ENCODE measurements around the gene AP1B1. TPM values are rescaled to one million over a fixed set of nuclear protein-coding genes. Genes with fewer than 3 reads are reported as not detected.

AP1B1 gene
- total and polyA plus RNA-seq, 4 donors, result 32.7 to 97.9 (median 50.0) TPM

DNA sequence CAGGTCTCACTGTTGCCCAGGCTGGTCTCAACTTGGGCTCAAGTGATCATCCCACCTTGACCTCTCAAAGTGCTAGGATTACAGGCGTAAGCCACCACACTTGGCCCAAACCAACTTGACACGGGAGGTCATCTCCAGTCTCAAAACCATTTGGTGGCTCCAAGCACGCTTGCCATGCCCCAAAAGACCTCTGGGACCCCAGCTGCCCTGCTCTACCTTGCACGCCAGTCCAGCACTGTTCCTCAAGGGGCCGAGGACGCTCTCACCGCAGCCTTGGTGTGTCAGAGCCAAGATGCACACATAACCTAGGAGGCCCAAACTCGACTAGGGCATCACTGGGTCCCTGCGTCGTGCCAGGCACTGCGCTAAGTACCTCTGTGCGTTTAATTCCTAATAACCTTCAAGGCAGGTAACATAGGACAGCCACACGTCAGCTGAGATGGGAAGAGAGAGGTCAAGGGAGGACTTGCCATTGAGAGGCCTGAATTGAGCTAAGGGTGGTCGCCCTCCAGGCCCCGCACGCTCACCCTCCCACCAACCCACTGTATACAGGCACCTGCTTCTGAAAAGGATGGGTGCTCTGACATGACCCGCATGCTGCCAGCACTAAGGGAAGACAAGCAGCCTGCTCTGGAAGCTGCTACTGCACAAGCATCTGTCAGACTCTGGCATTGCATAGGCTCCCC, 86.5 kb downstream of the AP1B1 start:
- Histone ChIP-seq H3K4me3 (no peak overlapping the region), H3K36me3 (ENCODE audit: control insufficient read depth in 4 of 4, insufficient read depth in 4 of 4, low read length in 4 of 4) (peaks cover 27 to 32% (median 31%) of the 10 kb centered on the region in 4 donors), H3K27me3 (ENCODE audit: control insufficient read depth in 3 of 3, insufficient read depth in 3 of 3, low read length in 2 of 3) (no peaks in the 10 kb centered on the region), H3K9ac (ENCODE audit: insufficient read depth in 1 of 2, low read length in 2 of 2) (no peak overlapping the region), H3K4me1 (ENCODE audit: control insufficient read depth in 5 of 5, insufficient read depth in 5 of 5, low read length in 5 of 5) (peaks cover 0 to 7% (median 0%) of the 10 kb centered on the region in 5 donors), H3K9me3 (ENCODE audit: control insufficient read depth in 4 of 4, insufficient read depth in 3 of 4, low read length in 3 of 4) (no peaks in the 10 kb centered on the region), H3K27ac (ENCODE audit: low read depth in 1 of 2, low read length in 1 of 2) (no peak overlapping the region)
- ATAC-seq (ENCODE audit: insufficient read depth, low FRiP score) (no peak), DNase-seq (no peak)
- 91 to 92% methylated on average over 17 of the region's 17 CpGs for WGBS, 2 donors
- TF ChIP-seq, protein P1, sequence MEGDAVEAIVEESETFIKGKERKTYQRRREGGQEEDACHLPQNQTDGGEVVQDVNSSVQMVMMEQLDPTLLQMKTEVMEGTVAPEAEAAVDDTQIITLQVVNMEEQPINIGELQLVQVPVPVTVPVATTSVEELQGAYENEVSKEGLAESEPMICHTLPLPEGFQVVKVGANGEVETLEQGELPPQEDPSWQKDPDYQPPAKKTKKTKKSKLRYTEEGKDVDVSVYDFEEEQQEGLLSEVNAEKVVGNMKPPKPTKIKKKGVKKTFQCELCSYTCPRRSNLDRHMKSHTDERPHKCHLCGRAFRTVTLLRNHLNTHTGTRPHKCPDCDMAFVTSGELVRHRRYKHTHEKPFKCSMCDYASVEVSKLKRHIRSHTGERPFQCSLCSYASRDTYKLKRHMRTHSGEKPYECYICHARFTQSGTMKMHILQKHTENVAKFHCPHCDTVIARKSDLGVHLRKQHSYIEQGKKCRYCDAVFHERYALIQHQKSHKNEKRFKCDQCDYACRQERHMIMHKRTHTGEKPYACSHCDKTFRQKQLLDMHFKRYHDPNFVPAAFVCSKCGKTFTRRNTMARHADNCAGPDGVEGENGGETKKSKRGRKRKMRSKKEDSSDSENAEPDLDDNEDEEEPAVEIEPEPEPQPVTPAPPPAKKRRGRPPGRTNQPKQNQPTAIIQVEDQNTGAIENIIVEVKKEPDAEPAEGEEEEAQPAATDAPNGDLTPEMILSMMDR (IDR thresholded peaks at IDR 0.05; ENCODE audit: control extremely low read depth, extremely low read depth), result no peak

DNA sequence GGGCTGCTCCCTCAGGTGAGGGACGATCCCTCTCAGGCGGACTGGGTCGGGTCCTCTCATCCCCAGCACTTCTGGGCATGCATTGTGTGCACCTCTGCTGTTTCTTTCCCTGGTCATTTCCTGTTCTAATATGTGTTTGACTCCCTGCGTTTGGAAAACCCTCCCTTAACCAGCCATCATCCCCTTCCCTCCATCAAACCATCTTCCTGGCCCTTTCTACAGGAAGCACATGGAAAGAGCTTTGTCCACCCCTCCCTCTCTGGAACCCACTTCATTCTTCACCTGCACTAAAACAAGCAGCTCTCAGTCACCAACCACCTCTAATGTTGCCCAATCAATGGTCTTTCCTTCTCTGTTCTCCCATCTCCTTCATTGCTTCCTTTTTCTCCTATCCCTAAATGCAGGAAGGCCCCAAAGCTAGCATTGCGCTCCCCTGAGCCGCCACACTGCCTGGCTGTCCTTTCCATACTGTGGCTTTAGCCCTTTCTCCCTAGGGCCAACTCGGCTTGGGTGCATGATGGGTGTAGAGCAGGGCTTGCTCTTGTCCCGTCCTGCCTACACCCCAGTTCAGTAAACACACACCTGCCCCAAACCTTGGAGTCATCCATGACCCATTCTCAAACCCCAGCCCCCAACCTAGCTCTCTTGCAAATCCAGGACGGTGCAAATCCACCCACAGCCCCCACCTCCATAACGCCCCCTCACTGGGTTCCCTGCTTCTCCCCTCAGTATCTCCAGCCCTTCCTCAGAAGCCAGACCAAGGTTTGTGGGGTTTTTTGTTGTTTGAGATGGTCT, 87.4 kb downstream of the AP1B1 start:
- 77% methylated on average over 10 of the region's 10 CpGs for WGBS, 2 donors
- peaks cover 35 to 41% (median 38%) of the 10 kb centered on the region in 4 donors for H3K36me3 ChIP-seq (ENCODE audit: control insufficient read depth in 4 of 4, insufficient read depth in 4 of 4, low read length in 4 of 4)
- peaks cover 0 to 7% (median 0%) of the 10 kb centered on the region in 5 donors for H3K4me1 ChIP-seq (ENCODE audit: control insufficient read depth in 5 of 5, insufficient read depth in 5 of 5, low read length in 5 of 5)
- ATAC-seq (ENCODE audit: insufficient read depth, low FRiP score) (no peak), DNase-seq (no peak)
- H3K27ac ChIP-seq (ENCODE audit: low read depth in 1 of 2, low read length in 1 of 2), result no peak overlapping the region
- H3K9me3 ChIP-seq (ENCODE audit: control insufficient read depth in 4 of 4, insufficient read depth in 3 of 4, low read length in 3 of 4), result no peaks in the 10 kb centered on the region
- TF ChIP-seq, protein P1 (IDR thresholded peaks at IDR 0.05; ENCODE audit: control extremely low read depth, extremely low read depth), result no peak
- no peaks in the 10 kb centered on the region for H3K27me3 ChIP-seq (ENCODE audit: control insufficient read depth in 3 of 3, insufficient read depth in 3 of 3, low read length in 2 of 3)
- H3K9ac ChIP-seq (ENCODE audit: insufficient read depth in 1 of 2, low read length in 2 of 2), result no peak overlapping the region
- no peak overlapping the region for H3K4me3 ChIP-seq

DNA sequence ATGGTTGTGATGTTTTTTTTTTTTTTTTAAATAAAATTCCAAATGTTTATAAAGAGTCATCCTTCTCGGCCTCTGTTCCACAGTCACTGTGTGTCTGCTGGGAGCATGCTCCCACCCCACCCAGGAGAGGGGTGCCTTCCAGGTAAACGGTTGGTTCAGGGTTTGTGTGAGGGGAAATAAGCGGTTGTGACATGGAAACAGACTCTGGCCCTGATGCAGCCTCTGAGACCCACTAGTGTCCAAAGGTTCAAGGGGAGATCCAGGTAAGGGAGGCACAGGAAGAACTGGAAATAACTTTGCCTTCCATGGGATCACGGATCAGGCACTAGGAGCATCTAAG, 87.9 kb downstream of the AP1B1 start:
- TF ChIP-seq, protein P1 (IDR thresholded peaks at IDR 0.05; ENCODE audit: control extremely low read depth, extremely low read depth), result no peak
- no peak overlapping the region for H3K9ac ChIP-seq (ENCODE audit: insufficient read depth in 1 of 2, low read length in 2 of 2)
- no peak for DNase-seq
- H3K27ac ChIP-seq (ENCODE audit: low read depth in 1 of 2, low read length in 1 of 2), result no peak overlapping the region
- no peaks in the 10 kb centered on the region for H3K27me3 ChIP-seq (ENCODE audit: control insufficient read depth in 3 of 3, insufficient read depth in 3 of 3, low read length in 2 of 3)
- ATAC-seq (ENCODE audit: insufficient read depth, low FRiP score), result no peak
- H3K4me3 ChIP-seq, result no peak overlapping the region
- peaks cover 0 to 7% (median 0%) of the 10 kb centered on the region in 5 donors for H3K4me1 ChIP-seq (ENCODE audit: control insufficient read depth in 5 of 5, insufficient read depth in 5 of 5, low read length in 5 of 5)
- WGBS, 2 donors, result 70 to 76% methylated on average over 4 of the region's 4 CpGs
- H3K36me3 ChIP-seq (ENCODE audit: control insufficient read depth in 4 of 4, insufficient read depth in 4 of 4, low read length in 4 of 4), result peaks cover 41 to 46% (median 43%) of the 10 kb centered on the region in 4 donors
- H3K9me3 ChIP-seq (ENCODE audit: control insufficient read depth in 4 of 4, insufficient read depth in 3 of 4, low read length in 3 of 4), result no peaks in the 10 kb centered on the region
